Measurements from ENCODE around the gene SNX3.

DNA sequence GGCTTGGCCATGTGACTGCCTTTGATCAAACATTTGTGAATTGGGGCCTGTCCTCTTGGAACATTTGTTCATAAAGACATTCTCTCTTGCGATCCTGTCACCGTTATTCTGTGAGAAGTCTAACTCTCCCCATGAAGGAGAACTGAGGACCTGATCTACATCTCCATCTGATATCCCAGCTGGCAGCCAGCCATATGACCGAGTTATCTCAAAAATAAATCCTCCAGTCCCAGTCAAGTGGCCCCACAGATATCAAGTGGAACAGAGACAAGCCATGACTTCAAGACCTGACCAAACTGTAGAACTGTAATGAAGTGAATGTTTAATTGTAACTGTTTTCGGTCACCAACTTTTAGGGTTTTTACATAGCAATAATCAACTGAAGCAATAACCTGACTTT lies 25.7 kb downstream of the SNX3 start:
- TF ChIP-seq, protein P1, sequence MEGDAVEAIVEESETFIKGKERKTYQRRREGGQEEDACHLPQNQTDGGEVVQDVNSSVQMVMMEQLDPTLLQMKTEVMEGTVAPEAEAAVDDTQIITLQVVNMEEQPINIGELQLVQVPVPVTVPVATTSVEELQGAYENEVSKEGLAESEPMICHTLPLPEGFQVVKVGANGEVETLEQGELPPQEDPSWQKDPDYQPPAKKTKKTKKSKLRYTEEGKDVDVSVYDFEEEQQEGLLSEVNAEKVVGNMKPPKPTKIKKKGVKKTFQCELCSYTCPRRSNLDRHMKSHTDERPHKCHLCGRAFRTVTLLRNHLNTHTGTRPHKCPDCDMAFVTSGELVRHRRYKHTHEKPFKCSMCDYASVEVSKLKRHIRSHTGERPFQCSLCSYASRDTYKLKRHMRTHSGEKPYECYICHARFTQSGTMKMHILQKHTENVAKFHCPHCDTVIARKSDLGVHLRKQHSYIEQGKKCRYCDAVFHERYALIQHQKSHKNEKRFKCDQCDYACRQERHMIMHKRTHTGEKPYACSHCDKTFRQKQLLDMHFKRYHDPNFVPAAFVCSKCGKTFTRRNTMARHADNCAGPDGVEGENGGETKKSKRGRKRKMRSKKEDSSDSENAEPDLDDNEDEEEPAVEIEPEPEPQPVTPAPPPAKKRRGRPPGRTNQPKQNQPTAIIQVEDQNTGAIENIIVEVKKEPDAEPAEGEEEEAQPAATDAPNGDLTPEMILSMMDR (IDR thresholded peaks at IDR 0.05) = no peak
- no peak for TF ChIP-seq POLR2A (IDR thresholded peaks at IDR 0.05)
- TF ChIP-seq EP300 (IDR thresholded peaks at IDR 0.05) = no peak
